GM12878 (cell line): ENCODE measurements around the gene PROCA1. TPM values are rescaled to one million over a fixed set of nuclear protein-coding genes. Genes with fewer than 3 reads are reported as not detected.
A peak's percentile ranks its signal among the peaks of the same experiment; 100 is the strongest.

Experiments
- ATF7 ChIP-seq: fragments of 450-650 bp; IDR thresholded peaks from 2 replicates; pipeline ENCODE4 v1.6.1; 2016; ENCODE audit warnings: low read depth, mild to moderate bottlenecking
- BACH1 ChIP-seq: fragments of 450-650 bp; IDR thresholded peaks from 2 replicates; pipeline ENCODE4 v1.6.1; 2017; ENCODE audit warnings: mild to moderate bottlenecking, borderline replicate concordance
- BHLHE40 ChIP-seq, 2 experiments: fragments of 450-650 bp in 1 of 2; IDR thresholded peaks; 2 replicates each; pipeline ENCODE4 v1.6.1; 2011 to 2017; ENCODE audit warnings: low read depth in 2 of 2, borderline replicate concordance in 1 of 2, improper control_type of control experiment in 1 of 2, low read length in 1 of 2, mild to moderate bottlenecking in 1 of 2
- CEBPB ChIP-seq, 2 experiments: fragments of 150-350 bp in 1 of 2; IDR thresholded peaks; 2 replicates each; pipeline ENCODE4 v1.6.1; 2012 to 2014; ENCODE audit warnings: low read depth in 2 of 2, low read length in 2 of 2, borderline replicate concordance in 1 of 2, inconsistent platforms in 1 of 2
- CHD1 ChIP-seq: IDR thresholded peaks from 2 replicates; pipeline ENCODE4 v1.6.1; 2012; ENCODE audit warnings: low read depth, low read length, improper control_type of control experiment
- CHD4 ChIP-seq: fragments of 200-600 bp; sonication (generic); IDR thresholded peaks from 2 replicates; pipeline ENCODE4 v1.6.1; 2016; ENCODE audit warnings: mild to moderate bottlenecking
- CREB1 ChIP-seq: IDR thresholded peaks from 2 replicates; pipeline ENCODE4 v1.6.1; 2012; ENCODE audit warnings: low read depth, mild to moderate bottlenecking, inconsistent platforms
- ESRRA ChIP-seq: IDR thresholded peaks from 2 replicates; pipeline ENCODE4 v1.6.1; 2012; ENCODE audit warnings: mild to moderate bottlenecking, low read length, improper control_type of control experiment
- JUNB ChIP-seq: IDR thresholded peaks from 2 replicates; pipeline ENCODE4 v1.6.1; 2016; ENCODE audit warnings: antibody characterized with exemption, mild to moderate bottlenecking
- MYC ChIP-seq: IDR thresholded peaks from 2 replicates; pipeline ENCODE4 v1.6.1; 2011; ENCODE audit warnings: mild to moderate bottlenecking, low read length, moderate library complexity, inconsistent platforms; ENCODE audit not compliant: insufficient read depth, insufficient replicate concordance, insufficient read length, severe bottlenecking
- NRF1 ChIP-seq: conservative IDR thresholded peaks from 2 replicates; pipeline ENCODE4 v1.6.1; 2011; ENCODE audit warnings: mild to moderate bottlenecking, low read depth, low read length, improper control_type of control experiment
- PAX5 ChIP-seq: IDR thresholded peaks from 2 replicates; pipeline ENCODE4 v1.6.1; 2011; ENCODE audit warnings: low read depth, low read length, borderline replicate concordance
- PAX8 ChIP-seq: fragments of 450-650 bp; IDR thresholded peaks from 2 replicates; pipeline ENCODE4 v1.6.1; 2017; ENCODE audit warnings: mild to moderate bottlenecking, moderate library complexity
- RAD51 ChIP-seq: fragments of 450-650 bp; IDR thresholded peaks from 2 replicates; pipeline ENCODE4 v1.6.1; 2016; ENCODE audit warnings: moderate library complexity, mild to moderate bottlenecking, inconsistent platforms
- RBBP5 ChIP-seq: fragments of 200-600 bp; sonication (generic); conservative IDR thresholded peaks from 2 replicates; pipeline ENCODE4 v1.6.1; 2016
- SIN3A ChIP-seq: IDR thresholded peaks from 2 replicates; pipeline ENCODE4 v1.6.1; 2012; ENCODE audit warnings: low read depth, low read length, improper control_type of control experiment
- SP1 ChIP-seq: IDR thresholded peaks from one replicate; pipeline ENCODE4 v1.6.1; 2011; ENCODE audit warnings: low read depth, low read length
- SREBF1 ChIP-seq: IDR thresholded peaks from 2 replicates; pipeline ENCODE4 v1.6.1; 2012; ENCODE audit warnings: mild to moderate bottlenecking, low read length
- SUPT20H ChIP-seq: IDR thresholded peaks from 2 replicates; pipeline ENCODE4 v1.6.1; 2011; ENCODE audit warnings: low read depth, mild to moderate bottlenecking, low read length, moderate library complexity, borderline replicate concordance; ENCODE audit not compliant: control insufficient read depth
- TAF1 ChIP-seq: IDR thresholded peaks from 2 replicates; pipeline ENCODE4 v1.6.1; 2011; ENCODE audit warnings: mild to moderate bottlenecking, low read depth, low read length, borderline replicate concordance
- TARDBP ChIP-seq: IDR thresholded peaks from 2 replicates; pipeline ENCODE4 v1.6.1; 2016; ENCODE audit warnings: borderline replicate concordance
- ZNF207 ChIP-seq: fragments of 450-650 bp; IDR thresholded peaks from 2 replicates; pipeline ENCODE4 v1.6.1; 2014; ENCODE audit warnings: antibody characterized with exemption, mild to moderate bottlenecking, borderline replicate concordance
- polyA plus RNA-seq, 11 experiments: library from polyadenylated mRNA; depleted of rRNA in 4 of 11; unstranded in 6 of 11; stranded (reverse) in 5 of 11; fragments of >200 nt; fragmentation: Nextera tagmentation in 4 of 11; fragmentation: Illumina TruSeq in 1 of 11; extraction: Ambion mirVana in 4 of 11; extraction: Trizol in 1 of 11; gene quantifications; 1 replicate in 1 of 11; 2 replicates in 10 of 11; pipeline versions ENCODE4 v1.2.1 to v1.2.3, GENCODE V29; 2011 to 2016; ENCODE audit warnings: inconsistent platforms in 2 of 11, missing spikeins in 2 of 11, low read depth in 1 of 11
- total RNA-seq, 4 experiments: library from RNA; depleted of rRNA in 3 of 4; stranded (reverse); fragments of >200 nt in 3 of 4; fragmentation: Illumina TruSeq in 1 of 4; extraction: Trizol in 1 of 4; gene quantifications; 2 replicates each; pipeline versions ENCODE4 v1.2.1 to v1.2.3, GENCODE V29; 2013 to 2021
- TF ChIP-seq, protein P1 (sequence below): IDR thresholded peaks from 2 replicates; pipeline ENCODE4 v1.6.1; 2011; ENCODE audit warnings: borderline replicate concordance, low read depth, mild to moderate bottlenecking, moderate library complexity, mixed read lengths, low read length; ENCODE audit not compliant: insufficient read depth; ENCODE audit errors: extremely low read length
- TF ChIP-seq, protein P2 (sequence below): IDR thresholded peaks from 2 replicates; pipeline ENCODE4 v1.6.1; 2012; ENCODE audit warnings: mild to moderate bottlenecking, low read depth, low read length
- TF ChIP-seq, protein P3 (sequence below): fragments of 450-650 bp; IDR thresholded peaks from 2 replicates; pipeline ENCODE4 v1.6.1; 2017; ENCODE audit warnings: mild to moderate bottlenecking, low read depth, inconsistent platforms; ENCODE audit not compliant: poor library complexity, severe bottlenecking

PROCA1 gene
- total and polyA plus RNA-seq, 10 of the 15 experiments (the other 5 are each of a cell fraction or from before 2014, with no cell fraction given) = 0.35 to 4.8 (median 1.4) TPM

DNA sequence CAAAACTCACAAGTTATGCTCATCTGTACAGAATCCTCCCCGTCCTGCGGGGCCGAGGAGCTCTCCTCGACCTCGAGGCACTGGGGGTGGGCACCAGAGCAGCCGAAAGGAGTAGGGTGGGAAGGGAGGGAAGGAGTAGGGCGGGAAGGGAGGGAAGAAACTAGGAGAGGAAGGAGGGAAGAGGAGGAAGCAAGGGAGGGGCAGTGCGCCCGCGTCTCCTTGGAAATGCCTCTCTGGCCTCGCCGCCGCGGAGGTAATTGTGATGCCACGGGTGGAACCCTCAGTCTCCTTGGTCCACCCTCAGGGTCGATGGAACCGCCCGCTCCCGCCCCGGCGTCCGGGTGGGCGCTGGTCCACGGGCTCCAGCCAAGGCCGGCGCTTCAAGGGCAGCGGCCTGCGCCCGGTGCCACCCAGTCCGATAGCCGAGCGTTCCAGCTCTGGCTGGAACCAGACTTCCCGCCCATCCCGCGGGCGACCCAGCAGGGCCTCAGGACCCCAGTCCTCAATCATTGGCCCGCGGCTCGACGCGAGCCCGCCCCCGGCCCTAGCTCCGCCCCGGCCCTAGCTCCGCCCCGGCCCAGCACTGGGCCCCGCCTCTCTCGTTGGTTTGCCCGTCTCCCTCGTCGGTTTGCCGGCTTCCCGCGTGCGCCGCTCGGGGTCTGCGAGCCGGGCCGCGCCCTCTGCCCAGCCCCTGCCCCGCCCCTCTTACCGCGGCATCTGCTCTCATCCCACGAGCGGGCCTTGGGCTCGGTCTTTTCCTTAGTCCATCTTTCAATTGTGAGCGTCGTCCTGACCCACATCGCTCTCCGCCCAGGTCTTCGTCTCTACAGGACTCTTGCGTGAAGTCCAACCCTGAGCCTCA lies 596 bp downstream of the PROCA1 start (continued):
- TF ChIP-seq NRF1 (peak; percentile 16; the same call in 1 of the 2 replicates), CREB1 (no peak), BHLHE40 (IDR thresholded peaks at IDR 0.05; ENCODE audit: borderline replicate concordance in 1 of 2, low read depth in 2 of 2, low read length in 1 of 2) (peak in 1 of 2 experiments; percentile 62; a peak in 1 of 4 replicates), RAD51 (no peak), RBBP5 (no peak), PAX5 (no peak), TARDBP (no peak), CEBPB (IDR thresholded peaks at IDR 0.05; ENCODE audit: borderline replicate concordance in 1 of 2, low read depth in 2 of 2, low read length in 2 of 2) (no peak), TAF1 (no peak), SP1 (peak; percentile 44), SUPT20H (no peak), SREBF1 (no peak), ZNF207 (no peak), SIN3A (no peak), CHD1 (no peak), ATF7 (no peak), ESRRA (no peak), CHD4 (no peak), JUNB (no peak), PAX8 (no peak), MYC (no peak), BACH1 (peak; percentile 37; the same call in 1 of the 2 replicates)
- TF ChIP-seq, protein P1, sequence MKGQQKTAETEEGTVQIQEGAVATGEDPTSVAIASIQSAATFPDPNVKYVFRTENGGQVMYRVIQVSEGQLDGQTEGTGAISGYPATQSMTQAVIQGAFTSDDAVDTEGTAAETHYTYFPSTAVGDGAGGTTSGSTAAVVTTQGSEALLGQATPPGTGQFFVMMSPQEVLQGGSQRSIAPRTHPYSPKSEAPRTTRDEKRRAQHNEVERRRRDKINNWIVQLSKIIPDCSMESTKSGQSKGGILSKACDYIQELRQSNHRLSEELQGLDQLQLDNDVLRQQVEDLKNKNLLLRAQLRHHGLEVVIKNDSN = no peak
- TF ChIP-seq, protein P2, sequence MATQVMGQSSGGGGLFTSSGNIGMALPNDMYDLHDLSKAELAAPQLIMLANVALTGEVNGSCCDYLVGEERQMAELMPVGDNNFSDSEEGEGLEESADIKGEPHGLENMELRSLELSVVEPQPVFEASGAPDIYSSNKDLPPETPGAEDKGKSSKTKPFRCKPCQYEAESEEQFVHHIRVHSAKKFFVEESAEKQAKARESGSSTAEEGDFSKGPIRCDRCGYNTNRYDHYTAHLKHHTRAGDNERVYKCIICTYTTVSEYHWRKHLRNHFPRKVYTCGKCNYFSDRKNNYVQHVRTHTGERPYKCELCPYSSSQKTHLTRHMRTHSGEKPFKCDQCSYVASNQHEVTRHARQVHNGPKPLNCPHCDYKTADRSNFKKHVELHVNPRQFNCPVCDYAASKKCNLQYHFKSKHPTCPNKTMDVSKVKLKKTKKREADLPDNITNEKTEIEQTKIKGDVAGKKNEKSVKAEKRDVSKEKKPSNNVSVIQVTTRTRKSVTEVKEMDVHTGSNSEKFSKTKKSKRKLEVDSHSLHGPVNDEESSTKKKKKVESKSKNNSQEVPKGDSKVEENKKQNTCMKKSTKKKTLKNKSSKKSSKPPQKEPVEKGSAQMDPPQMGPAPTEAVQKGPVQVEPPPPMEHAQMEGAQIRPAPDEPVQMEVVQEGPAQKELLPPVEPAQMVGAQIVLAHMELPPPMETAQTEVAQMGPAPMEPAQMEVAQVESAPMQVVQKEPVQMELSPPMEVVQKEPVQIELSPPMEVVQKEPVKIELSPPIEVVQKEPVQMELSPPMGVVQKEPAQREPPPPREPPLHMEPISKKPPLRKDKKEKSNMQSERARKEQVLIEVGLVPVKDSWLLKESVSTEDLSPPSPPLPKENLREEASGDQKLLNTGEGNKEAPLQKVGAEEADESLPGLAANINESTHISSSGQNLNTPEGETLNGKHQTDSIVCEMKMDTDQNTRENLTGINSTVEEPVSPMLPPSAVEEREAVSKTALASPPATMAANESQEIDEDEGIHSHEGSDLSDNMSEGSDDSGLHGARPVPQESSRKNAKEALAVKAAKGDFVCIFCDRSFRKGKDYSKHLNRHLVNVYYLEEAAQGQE = no peak
- TF ChIP-seq, protein P3, sequence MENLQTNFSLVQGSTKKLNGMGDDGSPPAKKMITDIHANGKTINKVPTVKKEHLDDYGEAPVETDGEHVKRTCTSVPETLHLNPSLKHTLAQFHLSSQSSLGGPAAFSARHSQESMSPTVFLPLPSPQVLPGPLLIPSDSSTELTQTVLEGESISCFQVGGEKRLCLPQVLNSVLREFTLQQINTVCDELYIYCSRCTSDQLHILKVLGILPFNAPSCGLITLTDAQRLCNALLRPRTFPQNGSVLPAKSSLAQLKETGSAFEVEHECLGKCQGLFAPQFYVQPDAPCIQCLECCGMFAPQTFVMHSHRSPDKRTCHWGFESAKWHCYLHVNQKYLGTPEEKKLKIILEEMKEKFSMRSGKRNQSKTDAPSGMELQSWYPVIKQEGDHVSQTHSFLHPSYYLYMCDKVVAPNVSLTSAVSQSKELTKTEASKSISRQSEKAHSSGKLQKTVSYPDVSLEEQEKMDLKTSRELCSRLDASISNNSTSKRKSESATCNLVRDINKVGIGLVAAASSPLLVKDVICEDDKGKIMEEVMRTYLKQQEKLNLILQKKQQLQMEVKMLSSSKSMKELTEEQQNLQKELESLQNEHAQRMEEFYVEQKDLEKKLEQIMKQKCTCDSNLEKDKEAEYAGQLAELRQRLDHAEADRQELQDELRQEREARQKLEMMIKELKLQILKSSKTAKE = no peak
